ELF-1 (cell line): Measurements from ENCODE around the gene DCAF12.
"Not testable (repeated sequence)": the region's sequence is repeated elsewhere in the genome, so short reads cannot be mapped to it uniquely, and the experiment has no call there.

ENCODE experiments used
- DNase-seq: peaks from one replicate; pipeline ENCODE4 v3.0.0-alpha.2; 2016; ENCODE audit warnings: low read depth, low spot score

Gene DCAF12

DNA sequence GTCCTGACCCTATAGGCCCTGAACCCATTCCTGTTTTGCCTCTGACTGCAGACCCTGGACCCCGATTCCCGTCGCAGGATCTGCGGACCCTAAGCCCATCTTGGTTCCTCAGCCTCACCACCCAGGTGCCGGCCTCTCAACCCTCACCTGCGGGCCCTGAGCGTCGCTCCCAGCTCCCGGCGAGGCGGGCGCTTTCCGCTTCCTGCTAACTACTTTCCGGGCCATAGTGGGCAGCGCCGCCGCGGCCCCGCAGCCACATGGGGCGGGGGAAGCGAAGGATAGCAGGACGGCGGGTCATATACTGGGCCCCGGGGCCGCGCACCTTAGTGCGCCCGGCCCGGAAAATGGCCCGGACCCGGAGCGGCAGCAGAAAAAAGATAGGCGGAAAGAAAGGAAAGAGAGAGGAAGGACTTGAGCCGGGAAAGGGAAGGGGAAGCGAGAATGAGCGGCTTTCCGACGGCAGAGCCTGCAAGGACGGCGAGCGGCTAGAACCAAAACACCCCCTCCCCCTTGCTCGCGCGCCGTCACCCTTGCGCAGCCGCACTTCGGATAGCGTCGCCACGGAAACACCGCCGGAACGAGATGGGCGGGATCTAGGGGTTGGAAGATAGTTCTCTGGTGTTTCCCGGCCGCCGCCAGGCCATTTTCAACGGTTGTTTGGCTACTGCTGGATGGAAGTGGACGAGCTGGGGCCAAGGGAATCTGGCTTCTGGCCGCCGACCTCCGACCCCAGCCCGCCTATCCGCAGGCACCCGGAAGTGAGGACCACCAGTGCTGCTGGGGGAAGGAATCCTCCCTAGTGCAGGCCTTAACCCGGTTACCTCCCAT is at the start of gene DCAF12:
DCAF12 (minus strand) TSS at position 492 of the 828 bp plus-strand sequence; CDS start at position 225, 267 bp downstream.
- peak; percentile 96 for DNase-seq

DNA sequence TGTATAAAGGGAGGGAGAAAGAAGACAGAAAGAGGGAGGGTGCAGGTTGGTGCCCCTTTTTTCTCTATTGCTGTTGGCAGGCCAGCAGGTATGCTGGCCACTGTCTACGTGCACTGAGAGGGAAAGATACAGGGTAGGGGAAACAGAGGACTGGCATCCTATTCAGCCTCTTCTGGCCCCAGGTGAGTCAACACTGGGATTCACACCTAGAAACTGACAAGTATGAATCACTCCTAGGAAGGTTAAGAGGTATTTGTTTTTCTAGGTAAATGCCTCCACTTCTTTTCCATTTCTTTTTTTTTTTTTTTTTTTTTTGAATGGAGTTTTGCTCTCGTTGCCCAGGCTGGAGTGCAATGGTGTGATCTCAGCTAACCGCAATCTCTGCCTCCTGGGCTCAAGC is 49.6 kb upstream of the DCAF12 start:
- no peak for DNase-seq

DNA sequence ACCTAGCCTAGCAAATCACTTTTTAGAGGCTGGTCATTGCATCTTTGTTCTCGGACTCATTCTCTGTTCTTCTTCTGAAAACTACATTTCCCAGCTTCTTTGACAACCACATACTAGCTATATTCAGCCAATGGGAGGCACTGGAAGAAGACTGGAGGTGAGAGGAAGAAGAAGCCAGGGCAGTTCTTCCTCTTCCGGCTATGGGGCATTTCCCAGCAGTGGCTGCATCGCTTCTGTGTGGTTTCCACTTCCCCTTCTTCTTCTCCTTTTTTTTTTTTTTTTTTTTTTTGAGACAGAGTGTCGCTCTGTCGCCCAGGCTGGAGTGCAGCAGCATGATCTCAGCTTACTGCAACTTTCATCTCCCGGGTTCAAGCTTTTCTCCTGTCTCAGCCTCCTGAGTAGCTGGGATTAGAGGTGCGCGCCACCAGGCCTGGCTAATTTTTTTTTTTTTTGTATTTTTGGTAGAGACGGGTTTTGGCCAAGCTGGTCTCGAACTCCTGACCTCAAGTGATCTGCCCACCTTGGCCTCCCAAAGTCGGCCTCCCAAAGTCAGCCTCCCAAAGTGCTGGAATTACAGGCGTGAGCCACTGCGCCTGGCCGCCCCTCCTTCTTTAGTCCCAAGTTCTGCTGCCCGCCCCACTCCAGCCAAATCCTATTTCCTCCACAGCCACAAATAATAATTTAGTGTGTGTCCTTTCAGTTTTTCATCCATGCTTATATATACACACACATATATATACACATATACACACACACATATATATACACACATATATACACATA is 45.4 kb upstream of the DCAF12 start:
- no peak for DNase-seq

- DNase-seq, result no peak
These were observed 43.9 kb upstream of the DCAF12 start for GRCh38 chr9:34170237-34170991.

GRCh38 chr9:34169125-34169524 is 42.6 kb upstream of the DCAF12 start:
- no peak for DNase-seq

DNA sequence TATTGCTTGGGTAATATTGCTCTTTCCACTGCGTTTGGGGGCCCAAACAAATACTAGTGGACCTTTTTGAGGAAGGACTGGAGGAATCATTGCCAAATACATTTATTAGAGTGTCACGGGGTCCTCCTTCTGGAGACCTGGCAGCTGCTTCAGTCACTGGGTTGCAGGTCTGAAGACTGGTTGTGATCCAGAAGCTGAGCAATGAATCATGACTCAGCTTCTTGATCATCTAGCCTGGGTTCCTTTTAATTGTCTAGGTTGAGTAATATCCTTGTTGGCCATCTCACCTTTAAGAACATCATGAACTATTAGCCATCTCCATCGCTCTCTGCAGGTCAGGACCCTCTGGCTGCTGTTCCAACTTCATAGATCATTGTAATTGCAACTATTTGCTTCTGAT is 36.9 kb upstream of the DCAF12 start:
- DNase-seq, result no peak

- DNase-seq, result peak; percentile 68
These were observed 31.9 kb upstream of the DCAF12 start for GRCh38 chr9:34158362-34158869.

DNA sequence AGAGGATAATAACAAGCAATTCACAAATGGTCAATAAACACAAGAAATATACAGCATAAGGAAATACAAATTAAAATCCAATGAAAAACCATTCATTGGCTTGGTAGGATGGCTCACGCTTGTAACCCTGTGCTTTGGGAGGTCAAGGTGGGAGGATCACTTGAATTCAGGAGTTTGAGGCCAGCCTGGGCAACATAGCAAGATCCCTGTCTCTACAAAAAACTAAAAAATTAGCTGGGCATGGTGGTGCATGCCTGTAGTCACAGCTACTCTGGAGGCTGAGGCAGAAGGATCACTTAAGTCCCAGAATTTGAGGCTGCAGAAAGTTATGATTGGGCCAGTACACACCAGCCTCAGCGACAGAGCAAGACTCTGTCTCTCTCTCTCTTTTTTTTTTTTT is 31.4 kb upstream of the DCAF12 start:
- no peak for DNase-seq

DNA sequence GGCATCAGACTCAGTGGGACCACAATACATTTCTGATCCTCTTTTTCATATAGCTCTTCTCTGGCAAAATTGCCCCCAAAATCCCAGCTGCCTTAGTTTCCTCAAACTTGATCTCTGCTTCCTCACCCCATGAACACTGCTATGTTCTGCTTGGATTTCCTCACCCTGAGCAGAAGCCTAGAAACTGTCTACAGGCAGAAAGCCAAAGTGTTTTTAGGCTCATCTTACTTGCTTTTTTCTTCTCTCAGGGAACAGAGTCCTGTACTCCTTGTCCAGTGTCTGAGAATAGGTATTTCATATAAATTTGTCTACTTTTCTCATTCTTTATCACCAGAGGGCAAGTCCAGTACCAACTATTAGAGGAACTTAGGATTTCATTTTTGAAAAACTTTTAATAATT is 30.8 kb upstream of the DCAF12 start:
- DNase-seq, result no peak

GRCh38 chr9:34154057-34154456 is 27.6 kb upstream of the DCAF12 start:
- DNase-seq, result no peak

DNA sequence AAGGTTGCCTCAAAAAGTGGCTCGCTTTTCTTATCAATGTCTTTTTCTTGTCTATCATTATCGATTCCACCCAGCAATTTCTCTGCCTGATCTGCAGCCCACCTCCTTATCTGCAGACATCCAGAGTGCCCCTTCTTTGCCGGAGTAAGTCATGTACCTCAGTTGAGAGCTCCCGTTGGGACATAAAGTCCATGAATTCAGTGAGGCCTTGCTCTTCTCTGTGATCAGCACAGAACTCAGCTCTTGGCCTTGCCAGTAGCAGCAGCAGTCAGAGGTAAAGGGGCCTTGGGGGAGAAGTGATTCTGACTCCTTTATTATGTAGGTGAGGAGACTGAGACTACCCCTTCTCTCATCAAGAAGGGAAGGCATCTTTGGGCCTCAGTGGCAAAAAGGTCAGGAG is 24.9 kb upstream of the DCAF12 start:
- no peak for DNase-seq

DNA sequence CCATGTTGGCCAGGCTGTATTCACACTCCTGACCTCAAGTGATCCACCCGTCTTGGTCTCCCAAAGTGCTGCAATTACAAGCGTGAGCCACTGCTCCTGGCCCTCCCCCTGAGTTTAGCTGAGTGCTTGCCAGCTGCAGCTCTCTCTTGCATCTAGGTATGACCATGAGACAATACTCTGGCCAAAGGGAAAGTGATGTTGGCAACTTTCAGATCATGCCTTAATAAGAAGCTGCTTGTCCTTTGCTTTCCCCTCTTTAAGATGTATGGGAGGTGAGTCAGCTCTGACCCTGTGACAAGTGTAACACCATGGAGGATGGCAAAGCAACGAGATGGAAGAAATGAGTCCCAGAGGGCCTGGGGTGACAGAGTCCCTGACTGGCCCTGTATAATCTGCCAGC is 18.7 kb upstream of the DCAF12 start:
- DNase-seq, result no peak

DNA sequence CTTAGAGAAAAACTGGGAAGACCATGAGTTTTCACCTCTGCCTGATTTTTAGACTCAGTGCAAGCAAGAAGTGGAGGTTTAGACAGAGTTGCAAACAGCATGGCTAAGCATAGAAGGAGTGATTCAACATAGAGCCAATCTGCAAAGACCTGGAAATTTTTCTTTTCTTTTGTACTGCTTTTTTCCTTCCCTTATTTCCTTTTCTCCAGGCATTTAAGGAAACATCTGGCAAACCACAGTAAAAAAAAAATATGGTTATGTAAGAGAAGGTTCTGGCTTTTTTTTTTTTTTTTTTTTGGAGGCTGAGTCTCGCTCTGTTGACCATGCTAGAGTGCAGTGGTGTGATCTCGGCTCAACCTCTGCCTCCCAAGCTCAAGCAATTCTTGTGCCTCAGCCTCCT is 16.6 kb upstream of the DCAF12 start:
- DNase-seq, result no peak

DNA sequence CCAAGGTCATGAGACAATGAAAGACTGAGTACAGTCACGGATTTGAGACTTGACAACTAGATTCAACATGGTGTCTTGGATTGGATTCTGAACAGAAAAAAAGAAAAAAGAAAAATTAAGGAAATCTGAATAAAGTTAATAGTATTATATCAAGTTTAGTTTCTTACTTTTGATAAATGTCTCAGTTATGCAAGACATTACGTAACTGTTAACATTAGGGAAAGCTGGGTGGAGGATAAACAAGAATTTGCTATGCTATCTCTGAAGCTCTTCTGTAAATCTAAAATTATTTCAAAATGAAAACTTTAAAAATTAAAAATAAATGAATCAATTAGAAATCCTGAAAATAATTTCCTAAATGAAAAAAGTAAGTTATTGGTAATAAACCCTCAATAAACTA is 14.4 kb upstream of the DCAF12 start:
- no peak for DNase-seq

- peak; percentile 21 for DNase-seq
These were observed 13.1 kb upstream of the DCAF12 start for GRCh38 chr9:34139477-34140146.

DNA sequence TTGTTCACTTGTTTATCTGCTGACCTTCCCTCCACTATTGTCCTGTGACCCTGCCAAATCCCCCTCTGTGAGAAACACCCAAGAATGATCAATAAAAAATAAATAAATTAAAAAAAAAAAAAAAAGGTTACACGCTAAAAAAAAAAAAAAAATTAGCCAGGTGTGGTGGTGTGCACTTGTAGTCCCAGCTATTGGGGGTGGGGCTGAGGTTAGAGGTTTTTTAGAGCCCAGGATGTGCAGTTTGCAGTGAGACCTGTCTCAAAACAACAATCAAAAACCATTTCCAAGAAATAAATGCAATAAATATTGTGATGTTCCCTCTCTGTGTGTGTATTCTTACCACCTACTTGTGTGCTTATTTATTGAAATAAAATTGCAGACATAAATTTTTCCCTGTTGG is 12.1 kb upstream of the DCAF12 start:
- not testable (repeated sequence) for DNase-seq

DNA sequence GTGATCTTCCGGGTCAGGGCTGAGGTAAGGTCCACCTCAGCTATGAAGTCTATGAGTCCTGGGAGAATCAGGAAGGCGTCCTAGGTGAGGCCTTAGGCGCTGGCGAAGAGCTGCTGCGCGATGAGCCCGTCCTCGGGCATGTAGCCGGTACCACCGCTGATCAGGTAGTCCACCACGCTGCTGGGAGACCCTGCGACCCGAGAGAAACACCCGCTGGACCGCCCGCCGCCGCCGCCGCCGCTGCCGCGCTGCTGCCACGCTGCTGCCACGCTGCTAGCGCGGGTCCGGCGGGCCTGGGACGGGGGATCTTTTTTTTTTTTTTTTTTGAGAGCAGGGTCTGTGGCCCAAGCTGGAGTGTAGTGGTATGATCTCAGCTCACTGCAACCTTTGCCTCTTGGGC is 8.0 kb upstream of the DCAF12 start:
- no peak for DNase-seq

DNA sequence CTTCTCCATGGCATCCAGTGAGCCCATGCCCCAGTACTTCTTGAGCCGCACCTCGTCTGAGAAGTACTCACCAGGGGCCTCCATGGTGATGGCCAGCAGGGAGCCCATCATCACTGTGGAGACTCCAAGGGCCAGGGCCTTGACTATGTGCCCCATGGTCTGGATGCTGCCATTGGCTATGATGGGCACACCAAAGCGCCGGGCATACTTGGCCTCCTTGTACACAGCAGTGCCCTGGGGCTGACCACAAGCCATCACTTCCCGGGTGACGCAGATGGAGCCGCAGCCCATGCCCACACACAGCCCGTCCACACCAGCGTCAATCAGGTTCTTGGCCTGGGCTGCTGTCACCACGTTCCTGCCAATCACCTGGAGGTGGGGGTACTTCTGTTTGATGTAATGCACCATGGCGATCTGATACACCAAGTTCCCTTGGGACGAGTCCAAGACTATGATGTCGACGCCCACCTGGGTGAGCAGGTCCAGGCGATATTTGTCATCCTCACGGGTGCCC is 7.0 kb upstream of the DCAF12 start:
- no peak for DNase-seq

- no peak for DNase-seq
These were observed 5.1 kb upstream of the DCAF12 start for GRCh38 chr9:34131571-34131970.

- DNase-seq, result peak; percentile 51
These were observed 794 bp upstream of the DCAF12 start for GRCh38 chr9:34127035-34127948.
